K562 (cell line): ENCODE data around the gene IGF2R. TPM values are rescaled to one million over a fixed set of nuclear protein-coding genes. Genes with fewer than 3 reads are reported as not detected.

Experiments
- ATAC-seq: fragments of 200-7000 bp; cut with Tn5 transposase; 3 replicates; pipeline ENCODE4 v1.9.1; 2020; ENCODE audit warnings: moderate library complexity
- BruUV-seq: library from RNA; stranded (reverse); fragments of 400-500 nt; replicated peaks from 2 replicates; lab custom pipeline; 2021; lab: Mats Ljungman, UMichigan
- CTCF ChIA-PET: fragments of 300-600 bp; formaldehyde crosslinking; extraction: SDS; loops from one replicate; lab custom pipeline; 2021; ENCODE audit warnings: low intra/inter-chr PET ratio; lab: Yijun Ruan, JAX
- POLR2A ChIA-PET: fragments of 300-600, 350-650 bp; sonication (Branson Sonifier 250); formaldehyde crosslinking; extraction: SDS; loops from one replicate; lab custom pipeline; 2021; ENCODE audit warnings: antibody characterized with exemption, inconsistent platforms; lab: Yijun Ruan, JAX
- DNase-seq, 4 experiments: peaks; one replicate each; pipeline versions ENCODE4 v3.0.0 to v3.0.0-alpha.2; 2011 to 2018; ENCODE audit warnings: low spot score in 3 of 4, mixed read lengths in 3 of 4; ENCODE audit errors: extremely low read depth in 1 of 4
- FAIRE-seq: peaks from 2 replicates; lab custom pipeline; 2011; peaks lifted over from hg19 to GRCh38; lab: Jason Lieb, UNC
- H2AFZ ChIP-seq: 2 replicates; pipeline ENCODE4 v1.6.0; 2011; ENCODE audit warnings: low read depth, low read length, control low read depth, inconsistent platforms
- H3K27ac ChIP-seq: fragments of 200-600 bp; 3 replicates; pipeline ENCODE4 v1.8.0; 2011; ENCODE audit warnings: low read depth, mild to moderate bottlenecking, control low read depth, inconsistent platforms, low read length, moderate library complexity, mixed read lengths; ENCODE audit errors: extremely low read depth
- H3K27me3 ChIP-seq, 2 experiments: fragments of 300-600 bp in 1 of 2; 2 replicates in 1 of 2; 3 replicates in 1 of 2; pipeline versions ENCODE4 v1.6.0 to v1.8.0; 2011; ENCODE audit warnings: inconsistent platforms in 2 of 2, low read length in 2 of 2, mild to moderate bottlenecking in 1 of 2, mixed read lengths in 1 of 2, moderate library complexity in 1 of 2; ENCODE audit not compliant: control insufficient read depth in 2 of 2, insufficient read depth in 2 of 2
- H3K36me3 ChIP-seq: fragments of 300-600 bp; 3 replicates; pipeline ENCODE4 v1.8.0; 2011; ENCODE audit warnings: mild to moderate bottlenecking, low read length, inconsistent platforms; ENCODE audit not compliant: control insufficient read depth, insufficient read depth
- H3K4me1 ChIP-seq, 2 experiments: fragments of 200-600 bp in 1 of 2; replicated peaks in 1 of 2; 2 replicates in 1 of 2; 3 replicates in 1 of 2; pipeline versions ENCODE4 v1.5.1 to v1.8.0; 2011; ENCODE audit warnings: inconsistent platforms in 2 of 2, low read length in 2 of 2, mild to moderate bottlenecking in 1 of 2, mixed read lengths in 1 of 2, moderate library complexity in 1 of 2; ENCODE audit not compliant: control insufficient read depth in 2 of 2, insufficient read depth in 2 of 2
- H3K4me2 ChIP-seq: 2 replicates; pipeline ENCODE4 v1.6.1; 2011; ENCODE audit warnings: low read length, control low read depth, inconsistent platforms, mixed read lengths; ENCODE audit not compliant: insufficient read depth
- H3K4me3 ChIP-seq: fragments of 200-600 bp; sonication (generic), shearing (Covaris generic); 2 replicates; pipeline ENCODE4 v1.5.1; 2016; ENCODE audit warnings: control low read depth, inconsistent platforms
- H3K79me2 ChIP-seq: fragments of 200-600 bp; 3 replicates; pipeline ENCODE4 v1.8.0; 2011; ENCODE audit warnings: low read length, inconsistent platforms; ENCODE audit not compliant: control insufficient read depth, insufficient read depth
- H3K9ac ChIP-seq, 2 experiments: 2 replicates each; pipeline versions ENCODE4 v1.6.0 to v1.6.1; 2011; ENCODE audit warnings: low read depth in 2 of 2, low read length in 2 of 2, control low read depth in 1 of 2, inconsistent platforms in 1 of 2, mild to moderate bottlenecking in 1 of 2, mixed read lengths in 1 of 2; ENCODE audit not compliant: insufficient read depth in 1 of 2
- H3K9me1 ChIP-seq: one replicate; pipeline ENCODE4 v1.6.0; 2011; ENCODE audit warnings: inconsistent platforms, mild to moderate bottlenecking, low read length, moderate library complexity; ENCODE audit not compliant: control insufficient read depth, insufficient read depth
- H3K9me3 ChIP-seq: replicated peaks from 2 replicates; pipeline ENCODE4 v1.5.1; 2011; ENCODE audit warnings: low read depth, low read length, inconsistent platforms; ENCODE audit not compliant: control insufficient read depth, insufficient read depth
- H4K20me1 ChIP-seq: replicated peaks from 2 replicates; pipeline ENCODE4 v1.6.1; 2011; ENCODE audit warnings: low read length, inconsistent platforms, mixed read lengths; ENCODE audit not compliant: control insufficient read depth, insufficient read depth
- HDAC2 ChIP-seq: fragments of 450-650 bp; IDR thresholded peaks from 2 replicates; pipeline ENCODE4 v1.6.1; 2016; ENCODE audit warnings: mild to moderate bottlenecking
- POLR2G ChIP-seq: fragments of 200-400 bp; formaldehyde crosslinking; IDR thresholded peaks from 2 replicates; pipeline ENCODE4 v1.6.1; 2017; ENCODE audit warnings: low read depth, mild to moderate bottlenecking, antibody characterized with exemption, low read length, moderate library complexity
- SRSF1 ChIP-seq: fragments of 200-400 bp; formaldehyde crosslinking; IDR thresholded peaks from 2 replicates; pipeline ENCODE4 v1.6.1; 2017; ENCODE audit warnings: mild to moderate bottlenecking, low read depth, low read length, moderate library complexity
- WGBS: fragments of 100-300 bp; shearing (Covaris generic); methylation state at CpG from one replicate; pipeline ENCODE4 v1.1.6; 2016; ENCODE audit warnings: low coverage, mixed read lengths; ENCODE audit not compliant: insufficient coverage; ENCODE audit errors: missing lambda C conversion rate; 5-methylcytosine and 5-hydroxymethylcytosine counted together
- in situ Hi-C: fragments of 300-500 bp; cut with MboI; formaldehyde crosslinking; loops from 4 replicates; pipeline ENCODE4 v1.15.0; 2018; ENCODE audit warnings: inconsistent platforms, mixed read lengths
- intact Hi-C: fragments of 100-400 bp; cut with micrococcal nuclease; formaldehyde crosslinking; loops from 2 replicates; pipeline ENCODE4 v1.14.2; 2022
- polyA plus RNA-seq, 8 experiments: library from polyadenylated mRNA; depleted of rRNA in 4 of 8; stranded (reverse) in 5 of 8; unstranded in 3 of 8; fragments of >200 nt; fragmentation: Nextera tagmentation in 2 of 8; fragmentation: Illumina TruSeq in 1 of 8; extraction: Ambion mirVana in 2 of 8; extraction: Trizol in 1 of 8; gene quantifications; 2 replicates each; pipeline versions ENCODE4 v1.2.1 to v1.2.3, GENCODE V29; 2011 to 2014; ENCODE audit warnings: inconsistent platforms in 1 of 8, missing spikeins in 1 of 8
- total RNA-seq, 7 experiments: library from RNA; depleted of rRNA in 6 of 7; stranded (reverse); fragments of >200 nt in 6 of 7; fragmentation: Illumina TruSeq in 2 of 7; extraction: Trizol in 2 of 7; gene quantifications; 2 replicates each; pipeline versions ENCODE4 v1.2.1 to v1.2.3, GENCODE V29; 2011 to 2021; ENCODE audit warnings: low replicate concordance in 1 of 7

IGF2R gene
- total and polyA plus RNA-seq, 9 of the 15 experiments (the other 6 are each of a cell fraction or from before 2014, with no cell fraction given) = 3.5 to 92.3 (median 34.5) TPM

- intact Hi-C loops (no loop called here), in situ Hi-C loops (no loop called here)
- peaks cover 0 to 3% of the 10 kb centered on the region in 2 experiments; a peak in 1 of 5 replicates for H3K4me1 ChIP-seq
- H3K27me3 ChIP-seq = no peaks in the 10 kb centered on the region
- H4K20me1 ChIP-seq = no peaks in the 10 kb centered on the region
- no peak overlapping the region for H3K4me3 ChIP-seq
- H3K9ac ChIP-seq = no peak overlapping the region
- ChIA-PET POLR2A (interaction anchor here (0.6 to 1.1 kb wide), 2 partner anchors 16 to 394 kb away, joined by 3 to 4 read pairs; no protein-coding TSS in a partner anchor), CTCF (no interaction called here)
- no peak for ATAC-seq
- no peaks in the 10 kb centered on the region; the same call in 1 of the 2 replicates for H3K9me3 ChIP-seq
- no peaks in the 10 kb centered on the region for H3K36me3 ChIP-seq
- no peaks in the 10 kb centered on the region for H3K9me1 ChIP-seq
- DNase-seq = no peak
- no peak overlapping the region for H3K27ac ChIP-seq
- TF ChIP-seq SRSF1 = no peak
- 0 out of 2 replicates have a peak, but pooled peaks have one; percentile 29 for TF ChIP-seq POLR2G
- WGBS = 53% methylated on average over 3 of the region's 3 CpGs
- BruUV-seq = no TSS peak
- H2AFZ ChIP-seq = no peak overlapping the region
- no peak for FAIRE-seq
- no peaks in the 10 kb centered on the region for H3K79me2 ChIP-seq
- H3K4me2 ChIP-seq = no peak overlapping the region
Measured at GRCh38 chr6:160115421-160115820, 146.5 kb downstream of the IGF2R start.

- no peak overlapping the region for H3K4me3 ChIP-seq
- no TSS peak for BruUV-seq
- H3K27me3 ChIP-seq = no peaks in the 10 kb centered on the region
- H3K9me3 ChIP-seq = no peaks in the 10 kb centered on the region; the same call in 1 of the 2 replicates
- H3K27ac ChIP-seq = no peak overlapping the region
- no peak overlapping the region for H3K4me2 ChIP-seq
- FAIRE-seq (no peak), ATAC-seq (no peak), DNase-seq (no peak)
- in situ Hi-C loops = no loop called here
- CTCF ChIA-PET = no interaction called here
- POLR2A ChIA-PET = interaction anchor here (0.9 kb wide), 1 partner anchor 8 kb away, joined by 3 read pairs; no protein-coding TSS in a partner anchor
- H4K20me1 ChIP-seq = no peaks in the 10 kb centered on the region
- no peaks in the 10 kb centered on the region for H3K79me2 ChIP-seq
- 58% methylated on average over 2 of the region's 2 CpGs for WGBS
- H3K36me3 ChIP-seq = no peaks in the 10 kb centered on the region
- H3K4me1 ChIP-seq = peaks cover 0 to 3% of the 10 kb centered on the region in 2 experiments; a peak in 1 of 5 replicates
- no peak for TF ChIP-seq HDAC2
- intact Hi-C loops = no loop called here
- H2AFZ ChIP-seq = no peak overlapping the region
- H3K9ac ChIP-seq = no peak overlapping the region
- H3K9me1 ChIP-seq = no peaks in the 10 kb centered on the region
Measured at GRCh38 chr6:160116411-160116810, 147.5 kb downstream of the IGF2R start.
